C4-2B (cell line): ENCODE results near the gene CAD.

Experiments
- CTCF ChIP-seq: fragments of 450-650 bp; conservative IDR thresholded peaks from 2 replicates; pipeline ENCODE4 v1.5.1; 2017; ENCODE audit warnings: mild to moderate bottlenecking
- ZFX ChIP-seq: fragments of 450-650 bp; IDR thresholded peaks from 2 replicates; pipeline ENCODE4 v1.6.1; 2017

GRCh38 chr2:27249159-27249890 is 32.2 kb downstream of the CAD start:
- TF ChIP-seq CTCF (no peak), ZFX (no peak)
